ENCODE data around the gene USP21. TPM values are rescaled to one million over a fixed set of nuclear protein-coding genes. Genes with fewer than 3 reads are reported as not detected.

USP21 gene
- total RNA-seq, 1 experiment from 2014 or later = 38.2 TPM

GRCh38 chr1:161191971-161192370 lies 32.7 kb downstream of the USP21 start:
- Histone ChIP-seq H3K27me3 (replicated peaks; ENCODE audit: control insufficient read depth, insufficient read depth, low read length) (no peaks in the 10 kb centered on the region), H3K9me3 (no peaks in the 10 kb centered on the region), H3K4me3 (ENCODE audit: low read depth, low read length) (no peak overlapping the region), H3K4me1 (no peaks in the 10 kb centered on the region), H3K36me3 (ENCODE audit: control insufficient read depth, insufficient read depth, low read length) (no peaks in the 10 kb centered on the region)
- no TSS peak for BruUV-seq (replicated peaks)
- no peak for TF ChIP-seq CTCF (IDR thresholded peaks at IDR 0.05; ENCODE audit: insufficient read depth in 1 of 2, low read depth in 1 of 2, low read length in 1 of 2, severe bottlenecking in 1 of 2, unreplicated experiment in 1 of 2)
- Mint-ChIP-seq H3K9me3 (ENCODE audit: unreplicated experiment) (no peaks in the 10 kb centered on the region), H3K27ac (ENCODE audit: unreplicated experiment) (no peak overlapping the region), H3K27me3 (ENCODE audit: insufficient read depth, unreplicated experiment) (no peaks in the 10 kb centered on the region), H3K36me3 (ENCODE audit: insufficient read depth, unreplicated experiment) (no peaks in the 10 kb centered on the region), H3K4me3 (ENCODE audit: unreplicated experiment) (no peak overlapping the region), H3K4me1 (ENCODE audit: low read depth, unreplicated experiment) (peaks cover 6% of the 10 kb centered on the region)
- no peak for DNase-seq
- ChIA-PET POLR2A (interaction anchor here (1.3 kb wide), 1 partner anchor 10 kb away, joined by 16 read pairs; the partner anchor contains the start of gene NDUFS2), CTCF (interaction anchor here (1.0 to 2.9 kb wide), 3 partner anchors 26 to 190 kb away, joined by 3 to 12 read pairs (median 6); partner anchors contain the start of genes PPOX and TOMM40L)
- intact Hi-C loops (cut with micrococcal nuclease; ENCODE audit: unreplicated experiment) = loop anchor here (1.0 kb wide), 4 partner anchors 33 to 190 kb away; no protein-coding TSS in a partner anchor

GRCh38 chr1:161192476-161193465 lies 33.5 kb downstream of the USP21 start:
- Histone ChIP-seq H3K36me3 (ENCODE audit: control insufficient read depth, insufficient read depth, low read length) (no peaks in the 10 kb centered on the region), H3K9me3 (no peaks in the 10 kb centered on the region), H3K4me3 (ENCODE audit: low read depth, low read length) (no peak overlapping the region), H3K4me1 (no peaks in the 10 kb centered on the region), H3K27me3 (replicated peaks; ENCODE audit: control insufficient read depth, insufficient read depth, low read length) (no peaks in the 10 kb centered on the region)
- ChIA-PET CTCF (interaction anchor here (0.7 to 2.9 kb wide), 4 partner anchors 27 to 190 kb away, joined by 3 to 12 read pairs (median 4); partner anchors contain the start of genes PPOX and TOMM40L), POLR2A (no interaction called here)
- no peaks in the 10 kb centered on the region for H3K9me3 Mint-ChIP-seq (ENCODE audit: unreplicated experiment)
- BruUV-seq (replicated peaks) = no TSS peak
- intact Hi-C loops (cut with micrococcal nuclease; ENCODE audit: unreplicated experiment) = loop anchor here (1.0 kb wide), 4 partner anchors 33 to 190 kb away; no protein-coding TSS in a partner anchor
- peaks cover 6% of the 10 kb centered on the region for H3K4me1 Mint-ChIP-seq (ENCODE audit: low read depth, unreplicated experiment)
- H3K36me3 Mint-ChIP-seq (ENCODE audit: insufficient read depth, unreplicated experiment) = no peaks in the 10 kb centered on the region
- TF ChIP-seq CTCF (IDR thresholded peaks at IDR 0.05; ENCODE audit: insufficient read depth in 1 of 2, low read depth in 1 of 2, low read length in 1 of 2, severe bottlenecking in 1 of 2, unreplicated experiment in 1 of 2) = peak; percentile 80 to 94
- DNase-seq = peak; percentile 71 to 76
- no peak overlapping the region for H3K27ac Mint-ChIP-seq (ENCODE audit: unreplicated experiment)
- H3K4me3 Mint-ChIP-seq (ENCODE audit: unreplicated experiment) = no peak overlapping the region
- no peaks in the 10 kb centered on the region for H3K27me3 Mint-ChIP-seq (ENCODE audit: insufficient read depth, unreplicated experiment)

- POLR2A ChIA-PET = no interaction called here
- Mint-ChIP-seq H3K27me3 (ENCODE audit: insufficient read depth, unreplicated experiment) (no peaks in the 10 kb centered on the region), H3K36me3 (ENCODE audit: insufficient read depth, unreplicated experiment) (no peaks in the 10 kb centered on the region), H3K4me1 (ENCODE audit: low read depth, unreplicated experiment) (peaks cover 8% of the 10 kb centered on the region), H3K27ac (ENCODE audit: unreplicated experiment) (no peak overlapping the region), H3K9me3 (ENCODE audit: unreplicated experiment) (no peaks in the 10 kb centered on the region), H3K4me3 (ENCODE audit: unreplicated experiment) (no peak overlapping the region)
- Histone ChIP-seq H3K4me3 (ENCODE audit: low read depth, low read length) (no peak overlapping the region), H3K4me1 (no peaks in the 10 kb centered on the region), H3K9me3 (no peaks in the 10 kb centered on the region), H3K36me3 (ENCODE audit: control insufficient read depth, insufficient read depth, low read length) (no peaks in the 10 kb centered on the region), H3K27me3 (replicated peaks; ENCODE audit: control insufficient read depth, insufficient read depth, low read length) (no peaks in the 10 kb centered on the region)
- TF ChIP-seq CTCF (IDR thresholded peaks at IDR 0.05; ENCODE audit: insufficient read depth in 1 of 2, low read depth in 1 of 2, low read length in 1 of 2, severe bottlenecking in 1 of 2, unreplicated experiment in 1 of 2) = no peak
- CTCF ChIA-PET = interaction anchor here (1.0 to 2.9 kb wide), 5 partner anchors 32 to 189 kb away, joined by 3 to 12 read pairs (median 4); partner anchors contain the start of gene TOMM40L
- DNase-seq = no peak
- intact Hi-C loops (cut with micrococcal nuclease; ENCODE audit: unreplicated experiment) = no loop called here
- BruUV-seq (replicated peaks) = no TSS peak
Observed at GRCh38 chr1:161193561-161194235, 34.4 kb downstream of the USP21 start.
